ENCODE data around the gene RTN4RL1.

DNA sequence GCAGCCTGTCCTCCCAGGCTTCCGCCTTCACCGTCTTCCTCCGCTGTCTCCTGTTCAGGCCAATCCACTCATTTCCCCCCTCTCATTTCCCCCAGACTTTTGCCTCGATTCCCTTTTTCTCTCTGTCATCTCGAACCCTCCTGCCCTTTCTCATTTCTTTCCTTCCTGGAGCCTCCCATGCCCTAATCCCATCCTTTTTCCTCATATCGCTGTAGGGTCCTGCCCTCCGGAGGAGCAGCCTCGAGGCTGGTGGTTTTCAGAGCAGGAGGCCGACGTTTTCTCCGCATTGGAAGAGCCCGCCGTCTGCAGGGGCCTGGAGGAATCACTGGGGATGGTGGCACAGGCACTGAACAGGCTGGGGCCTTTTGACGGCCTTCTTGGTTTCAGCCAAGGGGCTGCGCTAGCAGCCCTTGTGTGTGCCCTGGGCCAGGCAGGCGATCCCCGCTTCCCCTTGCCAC lies 17.3 kb upstream of the RTN4RL1 start:
- TF ChIP-seq CENPBD1 (CRISPR knock-in tag; IDR thresholded peaks at IDR 0.05; ENCODE audit: borderline replicate concordance, low read depth) (no peak), EZH2 (conservative IDR thresholded peaks at IDR 0.05; ENCODE audit: low read depth, low read length) (no peak), ZNF775 (CRISPR knock-in tag; IDR thresholded peaks at IDR 0.05; ENCODE audit: borderline replicate concordance) (no peak)
- TF ChIP-seq, protein P1, sequence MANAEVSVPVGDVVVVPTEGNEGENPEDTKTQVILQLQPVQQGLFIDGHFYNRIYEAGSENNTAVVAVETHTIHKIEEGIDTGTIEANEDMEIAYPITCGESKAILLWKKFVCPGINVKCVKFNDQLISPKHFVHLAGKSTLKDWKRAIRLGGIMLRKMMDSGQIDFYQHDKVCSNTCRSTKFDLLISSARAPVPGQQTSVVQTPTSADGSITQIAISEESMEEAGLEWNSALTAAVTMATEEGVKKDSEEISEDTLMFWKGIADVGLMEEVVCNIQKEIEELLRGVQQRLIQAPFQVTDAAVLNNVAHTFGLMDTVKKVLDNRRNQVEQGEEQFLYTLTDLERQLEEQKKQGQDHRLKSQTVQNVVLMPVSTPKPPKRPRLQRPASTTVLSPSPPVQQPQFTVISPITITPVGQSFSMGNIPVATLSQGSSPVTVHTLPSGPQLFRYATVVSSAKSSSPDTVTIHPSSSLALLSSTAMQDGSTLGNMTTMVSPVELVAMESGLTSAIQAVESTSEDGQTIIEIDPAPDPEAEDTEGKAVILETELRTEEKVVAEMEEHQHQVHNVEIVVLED (CRISPR knock-in tag; IDR thresholded peaks at IDR 0.05; ENCODE audit: borderline replicate concordance) = no peak

Measured in HepG2 (cell line).